GM10248 (cell line): ENCODE results near the gene STAM2.
"Not testable (repeated sequence)": the region's sequence is repeated elsewhere in the genome, so short reads cannot be mapped to it uniquely, and the experiment has no call there.

ENCODE experiments used
- CTCF ChIA-PET: fragments of 300-600 bp; sonication (Branson Sonifier 250); formaldehyde crosslinking; extraction: SDS; loops from one replicate; lab custom pipeline; 2021; ENCODE audit warnings: antibody characterized with exemption; lab: Yijun Ruan, JAX
- POLR2A ChIA-PET: fragments of 350-650 bp; sonication (Branson Sonifier 250); formaldehyde crosslinking; extraction: SDS; loops from one replicate; lab custom pipeline; 2020; ENCODE audit warnings: antibody characterized with exemption; lab: Yijun Ruan, JAX
- DNase-seq: peaks from one replicate; pipeline ENCODE4 v3.0.0; 2012; ENCODE audit errors: extremely low spot score
- CTCF ChIP-seq: IDR thresholded peaks from 2 replicates; pipeline ENCODE4 v1.5.1; 2012; ENCODE audit warnings: mild to moderate bottlenecking, low read depth; ENCODE audit errors: extremely low read depth, missing control alignments, control extremely low read depth

Gene STAM2

DNA sequence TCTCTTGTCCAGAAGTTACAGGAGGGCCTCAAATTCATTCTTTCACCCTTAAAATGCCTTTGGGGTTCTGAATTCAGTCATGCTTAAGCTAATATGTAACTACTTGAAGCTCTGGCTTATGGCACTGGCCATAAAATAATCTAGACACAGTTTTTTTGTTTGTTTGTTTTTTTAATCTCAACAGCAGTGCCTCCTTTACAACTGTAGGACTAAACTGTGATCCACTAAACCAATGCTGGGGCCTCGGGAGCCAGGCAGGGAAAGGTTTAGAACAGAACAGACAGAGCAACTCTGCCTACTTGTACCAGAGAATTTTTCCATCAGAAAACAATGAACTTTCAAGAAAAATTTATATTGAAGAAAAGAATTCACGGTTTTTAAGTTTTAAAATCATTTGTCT, 1.7 kb downstream of the STAM2 start:
- ChIA-PET POLR2A (no interaction called here), CTCF (interaction anchor here (1.2 to 3.8 kb wide), 3 partner anchors 25 to 460 kb away, joined by 4 to 60 read pairs (median 5); no protein-coding TSS in a partner anchor)
- TF ChIP-seq CTCF: no peak
- DNase-seq: no peak

- POLR2A ChIA-PET, DNase-seq: not testable (repeated sequence)
- CTCF ChIA-PET: interaction anchor here (0.9 to 2.7 kb wide), 4 partner anchors 17 to 453 kb away, joined by 3 to 11 read pairs (median 10); no protein-coding TSS in a partner anchor
Observed at GRCh38 chr2:152172201-152172785, 3.3 kb downstream of the STAM2 start.

GRCh38 chr2:152171718-152172117, 3.8 kb downstream of the STAM2 start:
- no peak for DNase-seq
- CTCF ChIA-PET: interaction anchor here (1.3 to 2.7 kb wide), 5 partner anchors 17 to 146 kb away, joined by 4 to 12 read pairs (median 11); no protein-coding TSS in a partner anchor
- POLR2A ChIA-PET: no interaction called here
- no peak for TF ChIP-seq CTCF

DNA sequence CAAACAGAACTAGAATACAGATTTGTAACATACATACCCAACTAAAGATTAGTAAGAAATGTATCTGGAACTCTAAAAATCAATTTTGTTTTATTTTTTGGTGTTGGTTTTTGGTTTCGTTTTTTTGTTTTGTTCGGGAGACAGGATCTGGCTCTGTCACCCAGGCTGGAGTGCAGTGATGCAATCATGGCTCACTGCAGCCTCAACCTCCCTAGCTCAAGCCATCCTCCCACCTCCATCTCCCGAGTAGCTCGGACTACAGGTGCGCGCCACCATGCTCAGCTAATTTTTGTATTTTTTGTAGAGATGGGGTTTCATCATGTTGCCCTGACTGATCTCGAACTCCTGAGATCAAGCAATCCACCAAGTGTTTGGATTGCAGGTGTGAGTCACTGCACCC, 6.4 kb downstream of the STAM2 start:
- DNase-seq, POLR2A ChIA-PET: not testable (repeated sequence)
- CTCF ChIA-PET: interaction anchor here (1.1 to 2.4 kb wide), 4 partner anchors 9 to 132 kb away, joined by 3 to 12 read pairs (median 8); no protein-coding TSS in a partner anchor

DNA sequence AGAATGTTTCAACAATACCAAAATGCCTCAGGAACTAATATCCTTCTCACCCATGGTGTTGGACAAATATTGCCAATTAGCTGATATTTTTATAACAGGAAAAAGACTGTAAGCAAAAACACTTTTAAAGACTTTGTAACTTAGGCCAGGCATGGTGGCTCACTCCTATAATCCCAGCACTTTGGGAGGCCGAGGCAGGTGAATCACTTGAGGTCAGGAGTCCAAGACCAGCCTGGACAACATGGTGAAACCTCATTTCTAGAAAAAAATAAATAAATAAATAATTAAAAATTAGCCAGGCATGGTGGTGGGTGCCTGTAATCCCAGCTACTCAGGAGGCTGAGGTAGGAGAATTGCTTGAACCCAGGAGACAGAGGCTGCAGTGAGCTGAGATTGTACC, 8.1 kb downstream of the STAM2 start:
- DNase-seq, POLR2A ChIA-PET: not testable (repeated sequence)
- CTCF ChIA-PET: interaction anchor here (0.7 to 2.2 kb wide), 8 partner anchors 9 to 468 kb away, joined by 3 to 10 read pairs (median 5); no protein-coding TSS in a partner anchor

GRCh38 chr2:152167065-152167464, 8.5 kb downstream of the STAM2 start:
- POLR2A ChIA-PET: interaction anchor here (0.6 kb wide), 1 partner anchor 97 kb away, joined by 5 read pairs; no protein-coding TSS in a partner anchor
- no peak for TF ChIP-seq CTCF
- CTCF ChIA-PET: interaction anchor here (1.6 to 2.2 kb wide), 6 partner anchors 9 to 468 kb away, joined by 4 to 10 read pairs (median 7); no protein-coding TSS in a partner anchor
- DNase-seq: no peak

- peak; percentile 58 for DNase-seq
- ChIA-PET POLR2A (interaction anchor here (0.6 kb wide), 1 partner anchor 97 kb away, joined by 5 read pairs; no protein-coding TSS in a partner anchor), CTCF (interaction anchor here (1.6 to 2.0 kb wide), 5 partner anchors 9 to 469 kb away, joined by 4 to 9 read pairs (median 7); no protein-coding TSS in a partner anchor)
- TF ChIP-seq CTCF: no peak
Observed at GRCh38 chr2:152166633-152167032, 8.9 kb downstream of the STAM2 start.

DNA sequence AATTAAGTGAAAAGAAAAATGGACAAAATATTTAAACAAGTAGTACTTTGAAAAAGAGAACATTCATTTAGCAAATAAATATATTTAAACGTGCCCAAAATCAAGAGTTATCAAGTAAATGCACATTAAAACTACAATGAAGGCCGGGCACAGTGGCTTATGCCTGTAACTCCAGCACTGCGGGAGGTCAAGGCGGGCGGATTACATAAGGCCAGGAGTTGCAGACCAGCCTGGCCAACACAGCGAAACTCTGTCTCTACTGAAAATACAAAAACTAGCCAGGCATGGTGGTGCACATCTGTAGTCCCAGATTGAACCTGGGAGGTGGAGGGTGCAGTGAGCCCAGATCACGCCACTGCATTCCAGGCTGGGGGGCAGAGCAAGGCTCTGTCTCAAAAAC, 9.8 kb downstream of the STAM2 start:
- ChIA-PET POLR2A (no interaction called here), CTCF (interaction anchor here (2.0 kb wide), 1 partner anchor 10 kb away, joined by 9 read pairs; no protein-coding TSS in a partner anchor)
- DNase-seq: no peak
- TF ChIP-seq CTCF: no peak
